Activated naive CD4-positive, alpha-beta T cell treated with anti-CD3 and anti-CD28 coated beads, Interleukin-2, amount 50 U/mL, for 72 hours (primary cell): ENCODE data around the gene CA4. TPM values are rescaled to one million over a fixed set of nuclear protein-coding genes. Genes with fewer than 3 reads are reported as not detected.
"Not testable (repeated sequence)": the region's sequence is repeated elsewhere in the genome, so short reads cannot be mapped to it uniquely, and the experiment has no call there.

Experiments used
- ATAC-seq, 2 donors: fragments of 150-1000 bp; cut with Tn5 transposase; 2 replicates each; pipeline ENCODE4 v1.10.0; 2021; ENCODE audit warnings: mild to moderate bottlenecking in 2 of 2, moderate library complexity in 2 of 2
- DNase-seq, 2 donors: peaks; one replicate each; pipeline ENCODE4 v3.0.0; 2021 to 2022; ENCODE audit warnings: low spot score in 2 of 2
- H3K27ac Mint-ChIP-seq, 2 donors: one replicate each; pipeline ENCODE4 v1.8.0; 2022; ENCODE audit warnings: mild to moderate bottlenecking in 2 of 2, mixed read lengths in 2 of 2
- H3K36me3 Mint-ChIP-seq, 2 donors: one replicate each; pipeline ENCODE4 v1.8.0; 2022; ENCODE audit warnings: mixed read lengths in 2 of 2
- H3K9me3 Mint-ChIP-seq, 2 donors: one replicate each; pipeline ENCODE4 v1.8.0; 2022; ENCODE audit warnings: mixed read lengths in 2 of 2
- total RNA-seq, 2 donors: library from RNA; stranded (reverse); gene quantifications; one replicate each; pipeline ENCODE4 v1.2.3, GENCODE V29; 2022

The CA4 gene
- total RNA-seq, 2 donors from 2014 or later = not detected

DNA sequence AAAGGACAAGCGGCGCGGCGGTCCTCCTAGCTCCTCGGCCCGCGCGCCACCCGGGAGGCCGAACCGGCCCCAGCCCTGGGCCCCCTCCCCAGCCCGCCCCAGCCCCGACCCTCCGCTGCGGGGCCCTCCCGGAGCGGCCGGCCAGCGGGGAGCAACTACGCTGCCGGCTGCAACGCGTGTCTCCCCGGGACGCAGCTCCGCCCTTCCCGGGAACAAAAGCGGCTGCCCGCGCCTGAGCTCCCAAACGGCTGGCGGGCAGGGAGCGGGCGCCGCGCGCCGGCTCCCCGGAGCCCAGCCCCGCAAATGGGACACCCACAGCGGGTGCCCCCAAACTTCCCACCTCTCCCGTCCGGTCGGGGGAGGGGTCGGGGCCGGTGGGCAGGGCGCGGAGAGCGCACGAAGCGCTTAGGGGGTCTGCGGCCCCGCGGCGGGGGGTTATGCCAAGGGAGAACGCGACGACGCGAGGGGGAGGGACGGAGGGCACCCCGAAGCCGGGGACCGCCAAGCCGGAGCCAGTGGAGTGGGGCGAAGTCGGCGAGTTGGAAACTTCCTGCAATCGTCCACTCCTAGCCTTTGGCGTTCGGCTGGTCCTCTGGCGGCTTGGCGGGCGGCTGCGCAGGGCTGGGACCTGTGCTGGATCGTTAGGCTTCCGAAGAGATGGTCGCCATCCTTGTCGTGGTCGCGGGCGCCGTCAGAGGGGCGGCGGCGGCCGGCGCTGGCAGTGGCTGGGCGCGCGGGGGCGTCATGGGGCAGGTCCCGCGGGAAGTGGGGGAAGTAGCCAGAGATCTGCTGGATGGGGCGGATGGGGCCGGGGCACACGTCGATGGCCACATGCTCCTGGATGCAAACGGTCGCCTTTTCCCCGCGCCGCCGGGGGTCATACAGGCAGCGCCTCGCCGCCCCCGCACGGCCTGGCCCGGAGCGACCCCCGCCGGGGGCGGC, 29.7 kb upstream of the CA4 start:
- peak; percentile 59 to 68 for ATAC-seq
- not testable (repeated sequence) for H3K27ac Mint-ChIP-seq, DNase-seq, H3K9me3 Mint-ChIP-seq, H3K36me3 Mint-ChIP-seq

DNA sequence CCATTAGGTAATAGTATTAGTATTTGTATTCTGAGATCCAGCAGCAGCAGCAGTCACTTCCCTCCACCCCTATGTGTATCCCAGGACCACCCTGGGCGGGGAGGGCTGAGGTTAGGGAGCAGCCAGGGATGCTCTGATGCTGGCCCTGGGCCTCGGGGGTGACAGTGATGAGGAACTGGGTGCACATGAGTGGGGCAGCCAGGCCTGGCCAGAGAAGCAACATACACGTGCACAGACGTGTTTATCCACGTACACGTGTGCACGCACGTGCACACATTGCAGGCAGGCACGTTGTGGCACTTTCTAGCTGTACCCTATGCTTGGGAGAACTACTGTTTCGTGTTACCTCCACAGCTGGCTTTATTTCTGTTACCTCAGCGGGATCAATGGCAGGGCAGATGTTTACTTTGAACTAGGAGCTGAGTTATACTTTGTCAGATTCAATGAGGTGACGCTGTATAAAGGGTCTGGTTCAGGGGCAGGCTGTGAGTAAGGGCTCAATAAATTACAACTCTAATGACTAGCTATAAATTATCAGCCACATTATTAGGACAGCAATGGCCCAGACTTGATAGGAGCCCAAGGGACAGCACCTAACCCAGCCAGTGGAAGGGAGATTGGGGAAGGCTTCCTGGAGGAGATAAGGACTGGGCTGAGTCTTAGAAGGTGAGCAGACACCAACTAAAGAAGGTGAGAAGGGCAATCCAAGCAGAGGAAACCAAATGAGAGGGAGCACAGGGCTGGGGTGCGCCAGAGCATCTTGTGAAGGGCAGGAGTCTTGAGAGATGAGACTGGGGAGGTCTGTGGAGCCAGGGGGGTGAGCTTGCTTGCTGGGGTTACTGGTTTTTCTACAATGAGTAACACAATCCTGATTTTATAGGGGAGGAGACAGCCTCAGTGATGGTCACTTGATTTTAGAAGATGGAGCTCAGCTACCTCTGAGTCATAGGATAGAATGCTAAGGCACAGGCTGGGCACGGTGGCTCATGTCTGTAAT, 22.4 kb upstream of the CA4 start:
- ATAC-seq (no peak), DNase-seq (peak in 1 of 2 donors; percentile 52)
- H3K36me3 Mint-ChIP-seq = peaks cover 0 to 2% of the 10 kb centered on the region in 2 donors
- no peak overlapping the region for H3K27ac Mint-ChIP-seq
- H3K9me3 Mint-ChIP-seq = no peaks in the 10 kb centered on the region

DNA sequence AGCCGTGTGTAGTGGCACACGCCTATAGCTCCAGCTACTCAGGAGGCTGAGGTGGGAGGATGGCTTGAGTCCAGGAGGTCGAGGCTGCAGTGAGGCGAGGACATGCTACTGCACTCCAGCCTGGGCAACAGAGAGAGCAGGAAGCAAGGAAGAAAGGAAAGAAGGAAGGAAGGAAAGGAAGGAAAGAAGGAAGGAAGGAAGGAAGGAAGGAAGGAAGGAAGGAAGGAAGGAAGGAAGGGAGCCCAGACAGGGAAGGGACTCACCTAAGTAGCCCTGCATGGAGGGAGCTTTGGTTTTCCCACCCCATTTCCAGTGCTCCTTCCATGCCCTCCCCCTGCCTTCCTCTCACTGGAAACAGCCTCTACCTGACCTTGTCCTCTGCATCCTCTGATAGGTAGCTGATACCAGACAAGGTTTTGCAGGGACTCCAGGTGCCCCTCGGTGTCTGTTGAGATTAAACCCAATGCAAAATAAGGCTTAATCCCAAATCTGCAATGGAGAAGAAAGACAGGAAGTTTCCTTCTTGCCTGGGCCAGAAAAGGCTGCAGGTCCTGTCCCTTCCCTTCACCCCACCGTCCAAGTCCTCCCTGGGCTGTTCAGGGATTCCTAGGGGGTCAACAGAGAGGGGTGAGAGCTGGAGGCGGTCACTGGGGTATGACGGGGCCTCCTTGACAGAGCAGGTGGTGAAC, 21.5 kb upstream of the CA4 start:
- ATAC-seq = no peak
- DNase-seq = peak in 1 of 2 donors; percentile 20
- peaks cover 0 to 5% of the 10 kb centered on the region in 2 donors for H3K36me3 Mint-ChIP-seq

DNA sequence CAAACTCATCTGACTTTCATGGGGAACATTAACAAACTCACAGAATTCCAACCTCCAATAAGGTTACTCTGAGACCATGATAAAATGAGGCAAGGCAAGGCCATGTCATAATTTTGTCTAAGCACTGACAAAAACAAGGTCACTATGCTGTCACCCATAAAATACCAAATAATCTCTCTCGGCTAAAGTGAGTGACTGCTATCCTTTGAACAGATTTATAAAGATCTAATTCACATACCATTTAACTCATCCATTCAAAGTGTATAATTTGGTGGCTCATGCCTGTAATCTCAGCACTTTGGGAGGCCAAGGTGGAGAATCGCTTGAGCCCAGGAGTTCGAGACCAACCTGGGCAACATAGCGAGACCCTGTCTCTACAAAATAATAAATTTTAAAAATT, 20.6 kb upstream of the CA4 start:
- no peak for DNase-seq
- Mint-ChIP-seq H3K9me3 (no peaks in the 10 kb centered on the region), H3K27ac (no peak overlapping the region), H3K36me3 (peaks cover 0 to 6% of the 10 kb centered on the region in 2 donors)
- ATAC-seq = no peak

More for the DNA sequence above, 21.5 kb upstream of the CA4 start:
- Mint-ChIP-seq H3K9me3 (no peaks in the 10 kb centered on the region), H3K27ac (no peak overlapping the region)

DNA sequence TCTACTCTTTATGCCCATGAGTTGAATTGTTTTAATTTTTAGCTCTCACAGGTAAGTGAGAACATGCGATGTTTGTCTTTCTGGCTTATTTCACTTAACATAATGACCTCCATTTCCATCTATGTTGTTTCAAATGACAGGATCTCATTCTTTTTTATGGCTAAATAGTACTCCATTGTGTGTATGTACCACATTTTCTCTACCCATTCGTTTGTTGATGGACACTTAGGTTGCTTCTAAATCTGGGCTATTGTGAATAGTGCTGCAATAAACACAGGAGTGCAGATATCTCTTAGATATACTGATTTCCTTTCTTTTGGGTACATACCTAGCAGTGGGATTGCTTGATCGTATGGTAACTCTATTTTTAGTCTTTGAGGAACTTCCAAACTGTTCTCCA, 19.3 kb upstream of the CA4 start:
- H3K36me3 Mint-ChIP-seq = peaks cover 9 to 19% of the 10 kb centered on the region in 2 donors
- H3K9me3 Mint-ChIP-seq = no peaks in the 10 kb centered on the region
- no peak for ATAC-seq
- no peak for DNase-seq
- H3K27ac Mint-ChIP-seq = no peak overlapping the region

DNA sequence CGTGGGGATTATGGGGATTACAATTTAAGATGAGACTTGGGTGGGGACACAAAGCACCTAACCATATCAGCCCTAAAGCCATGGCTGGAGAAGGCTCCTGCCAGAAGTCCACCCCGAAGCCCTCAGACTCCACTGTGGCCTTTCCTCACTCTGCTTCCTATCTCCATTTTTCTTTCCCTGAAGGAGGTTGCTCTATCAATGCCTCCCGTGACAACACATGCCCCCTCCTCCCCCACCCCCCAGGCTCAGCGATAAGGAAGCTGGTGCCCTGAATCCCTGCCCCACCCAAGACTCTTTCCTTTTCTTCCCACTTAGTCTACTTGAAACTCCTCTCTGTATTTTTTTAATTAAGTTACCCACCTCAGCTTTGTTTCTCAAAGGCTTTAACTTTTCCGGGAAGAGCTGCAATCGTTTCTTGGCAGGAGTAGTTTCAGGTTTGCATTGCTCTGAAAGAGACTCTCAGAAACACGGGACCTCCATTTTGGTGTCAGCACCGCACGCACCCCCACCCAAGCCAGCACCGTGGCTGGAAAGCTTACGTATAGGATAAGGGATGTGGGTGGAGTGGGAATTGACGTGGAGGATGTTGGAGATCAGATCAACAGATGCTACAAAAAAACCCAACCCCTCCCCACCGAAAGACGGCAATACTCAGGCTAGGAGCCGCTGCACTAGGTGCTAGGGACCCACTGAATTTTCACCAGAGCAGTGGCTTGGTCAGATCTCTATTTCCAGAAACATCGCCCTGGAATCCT, 15.2 kb upstream of the CA4 start:
- H3K9me3 Mint-ChIP-seq = peaks cover 0 to 4% of the 10 kb centered on the region in 2 donors

DNA sequence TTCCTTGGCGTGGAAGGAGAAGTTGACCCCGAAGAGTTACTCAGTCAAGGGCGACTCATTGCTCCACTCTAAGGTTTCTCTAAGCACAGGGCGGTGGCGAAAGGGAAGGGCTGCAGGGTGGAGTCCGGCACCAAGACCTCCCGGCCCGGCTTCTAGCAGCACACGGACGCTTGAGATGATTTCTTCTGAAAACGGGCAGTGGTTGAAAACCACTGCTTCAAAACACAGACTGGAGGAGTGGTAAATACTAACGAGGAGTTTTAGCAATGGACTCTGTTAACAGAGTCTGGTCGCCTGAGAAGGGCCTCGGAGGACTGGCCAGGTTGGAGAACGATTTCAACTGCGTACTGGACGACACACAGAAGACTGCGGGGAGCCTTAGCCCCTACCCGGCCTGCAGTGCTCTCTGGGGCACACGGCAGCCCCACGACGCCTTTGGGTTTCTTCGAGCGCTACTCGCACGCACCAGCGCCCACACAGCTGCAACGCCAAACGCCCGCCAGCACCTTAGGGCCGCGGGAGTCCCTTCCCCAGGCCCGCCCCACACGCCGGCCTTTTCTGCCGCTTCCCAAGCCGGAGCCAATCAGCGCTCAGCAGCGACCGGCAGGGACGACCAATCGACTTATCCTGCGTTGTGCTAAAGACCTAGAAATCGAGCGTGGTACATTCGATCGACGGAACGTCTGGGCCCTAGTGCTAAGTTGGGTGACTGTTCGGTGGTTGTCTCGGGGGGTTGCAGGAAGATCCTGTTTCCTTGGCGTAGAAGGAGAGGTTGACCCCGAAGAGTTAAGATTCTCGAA, 14.4 kb upstream of the CA4 start:
- peak; percentile 76 to 85 for DNase-seq
- ATAC-seq = peak; percentile 89 to 95
- peaks cover 0 to 4% of the 10 kb centered on the region in 2 donors for H3K9me3 Mint-ChIP-seq
- peak overlapping the region; percentile 84 to 94 for H3K27ac Mint-ChIP-seq
- peaks cover 18 to 24% of the 10 kb centered on the region in 2 donors for H3K36me3 Mint-ChIP-seq

More for the DNA sequence above, 15.2 kb upstream of the CA4 start:
- H3K36me3 Mint-ChIP-seq = peaks cover 11 to 24% of the 10 kb centered on the region in 2 donors
- ATAC-seq = peak; percentile 6 to 56
- H3K27ac Mint-ChIP-seq = peak overlapping the region; percentile 84 to 94
- DNase-seq = peak in 1 of 2 donors; percentile 27

DNA sequence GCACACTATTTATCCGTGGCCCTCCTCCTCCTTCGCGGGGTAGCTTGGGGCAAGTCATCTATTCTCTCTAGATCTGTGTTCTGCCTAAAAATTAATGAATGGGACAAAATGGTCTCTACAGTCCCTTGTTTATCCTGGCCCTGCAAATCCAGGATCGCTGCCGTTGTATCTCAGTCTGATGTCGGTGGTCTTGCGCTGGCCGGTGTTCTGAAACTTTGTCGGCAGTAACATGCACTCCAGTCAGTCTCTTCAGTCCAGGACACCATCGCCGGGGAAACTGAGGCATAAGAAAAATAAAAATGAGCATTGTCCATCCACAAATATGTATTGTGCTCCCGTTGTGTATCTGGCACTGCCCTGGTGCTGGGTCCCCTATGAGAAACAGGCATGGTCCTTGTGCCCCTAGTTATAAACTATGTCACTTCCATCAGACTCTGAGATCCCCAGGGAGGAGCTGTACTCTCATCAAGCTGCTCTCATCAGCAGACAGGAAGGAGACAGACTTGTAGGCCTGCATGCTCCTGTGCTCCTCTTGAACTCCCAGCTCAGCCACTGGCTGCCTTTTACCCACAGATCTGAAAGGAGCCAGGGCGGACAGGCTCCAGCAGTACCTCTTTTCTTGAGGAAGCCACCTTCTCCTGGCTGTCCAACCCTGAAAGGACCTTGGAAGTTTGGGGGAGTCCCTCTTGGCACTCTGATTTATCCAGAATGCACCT, 13.7 kb upstream of the CA4 start:
- no peak for ATAC-seq
- peaks cover 0 to 4% of the 10 kb centered on the region in 2 donors for H3K9me3 Mint-ChIP-seq
- no peak for DNase-seq
- H3K36me3 Mint-ChIP-seq = peaks cover 21 to 24% of the 10 kb centered on the region in 2 donors
- H3K27ac Mint-ChIP-seq = no peak overlapping the region

DNA sequence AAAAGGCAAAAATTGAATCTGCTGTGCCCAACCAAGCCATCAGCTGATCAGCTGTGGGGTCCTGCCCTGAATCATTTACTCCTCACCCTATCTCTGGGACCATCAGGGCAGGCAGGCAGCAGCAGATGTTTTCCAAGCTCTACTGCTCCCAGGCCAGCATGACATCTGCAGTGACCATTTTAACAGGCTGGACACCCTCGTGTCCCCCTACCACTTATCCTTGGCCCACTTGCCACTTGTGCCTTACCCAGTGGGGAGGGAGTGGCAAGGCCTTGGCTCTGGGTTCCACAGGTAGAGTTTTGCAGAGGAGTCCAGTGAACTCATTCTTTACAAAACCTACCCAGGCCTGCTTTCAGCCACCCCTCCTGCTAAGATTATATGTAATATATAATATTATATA, 12.0 kb upstream of the CA4 start:
- Mint-ChIP-seq H3K9me3 (peaks cover 0 to 4% of the 10 kb centered on the region in 2 donors), H3K36me3 (peaks cover 19 to 21% of the 10 kb centered on the region in 2 donors), H3K27ac (no peak overlapping the region)
- DNase-seq (no peak), ATAC-seq (no peak)

DNA sequence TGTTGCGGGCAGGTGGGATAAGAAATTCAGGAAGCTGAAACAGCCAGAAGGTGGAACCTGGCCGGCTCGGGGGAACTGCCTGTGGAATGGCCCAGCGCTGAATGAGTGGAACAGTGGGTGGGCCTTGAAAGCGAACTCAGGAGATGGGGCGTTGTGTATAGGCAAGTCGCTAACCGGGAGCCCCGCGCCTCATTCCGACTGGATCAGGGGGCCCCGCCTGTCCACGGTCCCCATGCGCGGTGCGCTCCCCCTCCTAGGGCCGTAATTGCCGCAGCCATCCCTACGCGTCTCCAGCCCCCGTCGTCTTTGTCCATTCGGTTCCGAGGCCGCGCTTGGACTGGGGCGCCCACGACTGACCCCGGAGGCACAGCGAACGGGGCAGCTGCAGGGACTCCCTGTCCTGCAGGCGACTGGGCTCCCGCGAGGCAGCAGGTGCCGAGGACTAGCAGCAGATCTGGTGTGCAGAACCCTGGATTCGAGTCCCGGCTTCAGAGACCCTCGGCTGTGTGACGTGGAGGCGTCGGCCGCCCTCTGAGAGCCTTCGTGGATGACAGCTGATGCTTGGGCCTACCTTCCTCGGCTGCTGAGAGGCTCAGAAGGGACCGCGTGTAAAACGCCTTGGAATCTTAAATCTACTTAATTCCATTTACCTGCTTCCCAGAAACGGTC, 10.9 kb upstream of the CA4 start:
- Mint-ChIP-seq H3K36me3 (peaks cover 19 to 21% of the 10 kb centered on the region in 2 donors), H3K9me3 (peaks cover 0 to 4% of the 10 kb centered on the region in 2 donors), H3K27ac (no peak overlapping the region)
- ATAC-seq (no peak), DNase-seq (no peak)

DNA sequence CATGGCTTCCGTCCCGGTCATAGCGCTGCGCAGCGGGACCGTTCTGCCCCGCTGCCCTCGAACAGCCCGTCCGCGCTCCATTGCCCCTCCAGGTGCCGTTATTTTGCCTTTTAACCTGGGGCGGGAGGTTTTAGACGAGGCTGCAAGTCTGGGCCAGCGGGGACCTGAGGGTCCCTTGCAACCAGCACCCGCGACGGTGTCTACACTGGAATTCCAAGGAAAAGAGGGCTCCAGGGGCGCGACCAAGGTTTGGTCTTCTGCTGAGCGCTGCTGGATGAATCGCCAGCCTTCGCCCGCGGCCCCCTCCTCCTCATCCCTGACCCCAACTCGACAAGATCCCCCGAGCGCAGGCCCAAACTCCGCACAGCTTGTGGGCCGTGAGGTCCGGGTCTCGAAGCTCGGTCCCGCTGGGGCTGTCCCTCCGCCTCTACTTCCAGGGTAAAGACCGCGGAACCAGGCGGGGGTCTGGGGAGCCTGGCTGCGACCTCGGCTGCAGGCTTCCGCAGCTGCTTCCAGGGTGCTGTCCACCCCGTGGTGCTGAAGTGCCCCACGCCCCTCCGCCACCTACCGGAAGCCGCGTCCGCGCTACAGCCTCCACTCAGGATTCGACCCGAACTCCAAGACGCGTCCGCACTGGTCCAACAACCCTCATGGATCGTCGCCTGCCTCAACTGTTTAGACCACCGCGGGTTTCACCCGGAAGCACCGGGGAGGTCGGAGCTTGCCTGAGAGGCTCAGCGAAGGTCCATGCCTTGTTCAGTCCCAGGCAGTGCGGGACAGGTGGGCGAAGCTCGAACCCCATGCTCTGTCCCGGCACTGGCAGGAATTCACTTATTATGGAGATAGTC, 10.1 kb upstream of the CA4 start:
- Mint-ChIP-seq H3K36me3 (peaks cover 13 to 20% of the 10 kb centered on the region in 2 donors), H3K9me3 (peaks cover 0 to 4% of the 10 kb centered on the region in 2 donors), H3K27ac (no peak overlapping the region)
- DNase-seq = peak in 1 of 2 donors; percentile 72
- peak in 1 of 2 donors; percentile 37 for ATAC-seq

DNA sequence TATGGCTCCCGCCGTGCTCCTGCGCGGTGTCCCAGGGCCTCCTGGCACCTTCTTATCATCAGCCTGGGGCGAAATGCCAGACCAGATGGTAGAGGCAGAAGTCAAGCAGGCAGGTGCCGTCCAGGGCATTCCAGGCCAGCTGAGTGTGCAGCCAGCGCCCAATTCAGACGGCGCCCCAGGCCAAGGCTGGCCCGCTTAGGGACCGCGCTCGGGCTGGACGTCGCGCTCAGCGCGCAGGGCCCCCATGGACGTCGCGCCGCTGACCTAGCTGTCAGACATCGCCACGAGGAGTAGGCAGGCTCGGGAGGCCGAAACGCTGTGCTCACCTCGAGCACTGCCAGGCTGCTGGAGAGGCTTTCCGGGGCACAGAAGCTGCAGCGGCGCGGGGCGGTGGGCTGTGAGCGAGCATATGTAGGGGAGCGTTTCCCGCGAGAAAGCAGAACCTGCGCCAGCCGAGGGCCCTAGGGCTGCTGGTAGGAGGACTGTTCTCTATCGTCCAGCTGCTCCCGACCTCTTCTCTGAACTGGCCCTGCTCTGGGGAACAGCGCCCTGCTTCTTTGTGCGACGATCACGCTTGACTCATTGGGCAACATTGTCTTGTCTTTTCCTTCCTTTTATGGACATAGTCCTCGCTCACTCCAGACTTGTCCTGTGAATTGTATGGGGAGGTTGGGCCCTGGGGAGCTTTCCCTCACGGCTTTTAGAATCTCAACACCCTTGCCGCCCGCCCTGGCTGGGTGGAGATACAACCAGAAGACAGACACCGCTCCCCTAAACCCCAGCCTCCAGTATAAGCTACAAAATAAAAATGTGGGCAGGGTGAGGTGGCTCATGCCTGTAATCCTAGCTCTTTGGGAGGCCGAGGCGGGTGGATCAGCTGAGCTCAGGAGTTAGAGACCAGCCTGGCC, 8.4 kb upstream of the CA4 start:
- no peak for DNase-seq
- no peaks in the 10 kb centered on the region for H3K9me3 Mint-ChIP-seq
- no peak overlapping the region for H3K27ac Mint-ChIP-seq
- no peak for ATAC-seq
- peaks cover 0 to 9% of the 10 kb centered on the region in 2 donors for H3K36me3 Mint-ChIP-seq
